ENCODE data around the gene SUGCT. TPM values are rescaled to one million over a fixed set of nuclear protein-coding genes. Genes with fewer than 3 reads are reported as not detected.

SUGCT gene
- total RNA-seq, 2 experiments from 2014 or later, result 0.81 to 1.2 TPM

DNA sequence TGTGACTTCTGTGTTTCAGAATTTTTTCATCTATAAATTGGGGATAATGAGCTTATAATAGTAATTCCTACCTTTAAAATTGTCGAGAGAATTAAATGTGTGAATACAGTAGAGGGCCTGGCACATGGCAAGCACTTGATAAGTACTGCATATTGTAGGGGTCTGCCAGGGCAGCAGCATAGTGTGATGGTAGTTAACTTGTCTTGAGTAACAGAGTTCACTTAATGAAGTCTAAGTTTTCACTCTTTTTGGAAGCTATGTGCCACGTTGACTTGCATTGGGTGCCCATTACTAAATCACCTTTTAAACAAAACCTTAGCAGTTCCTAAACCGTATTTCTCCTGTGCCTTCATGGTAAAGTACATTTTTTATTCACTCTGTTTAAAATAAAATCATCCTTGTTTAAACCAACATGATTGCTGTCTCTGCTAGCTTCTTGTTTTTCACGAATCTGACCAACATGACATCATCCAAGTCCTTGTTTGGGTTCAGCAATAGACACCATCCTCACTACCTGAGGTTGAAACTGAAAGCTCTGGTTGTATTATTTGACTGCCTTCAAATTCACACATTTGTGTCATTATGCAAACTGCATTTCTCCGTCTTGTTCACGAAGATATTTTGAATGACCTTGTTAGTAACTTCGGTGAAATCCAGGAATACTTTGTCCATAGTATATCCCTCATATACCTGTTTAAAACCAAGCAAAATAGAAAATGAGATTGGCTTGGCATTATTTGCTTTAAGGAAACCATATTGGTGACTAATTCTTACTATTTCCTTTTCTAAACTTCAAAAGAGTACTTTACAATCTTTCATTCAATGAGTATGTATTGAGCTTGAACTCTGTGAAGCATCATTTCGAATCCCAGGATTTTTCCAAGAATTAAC, 340.2 kb downstream of the SUGCT start:
- Mint-ChIP-seq H3K36me3 (ENCODE audit: low read depth) (no peaks in the 10 kb centered on the region), H3K4me1 (ENCODE audit: low read depth) (peaks cover 6% of the 10 kb centered on the region), H3K9me3 (no peaks in the 10 kb centered on the region), H3K27ac (no peak overlapping the region), H3K27me3 (ENCODE audit: low read depth) (no peaks in the 10 kb centered on the region), H3K4me3 (no peak overlapping the region)
- intact Hi-C loops (cut with micrococcal nuclease), result no loop called here
- CTCF ChIA-PET, result interaction anchor here (1.0 kb wide), 1 partner anchor 243 kb away, joined by 4 read pairs; no protein-coding TSS in a partner anchor
- no peak for DNase-seq

DNA sequence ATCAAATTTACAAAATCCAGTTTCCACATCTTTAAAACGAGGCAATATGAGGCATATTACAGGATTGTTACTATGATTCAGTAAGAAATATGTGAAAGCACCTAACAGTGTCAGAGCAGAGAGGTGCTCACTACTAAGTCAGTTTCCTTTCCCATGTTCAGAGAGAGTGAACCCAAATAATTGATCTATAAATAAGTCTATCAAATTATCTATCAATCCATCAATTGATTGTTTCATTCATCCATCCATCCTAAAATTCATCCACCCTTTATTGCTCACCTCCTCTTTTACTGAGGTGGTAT, 340.8 kb downstream of the SUGCT start:
- H3K9me3 Mint-ChIP-seq, result no peaks in the 10 kb centered on the region
- H3K36me3 Mint-ChIP-seq (ENCODE audit: low read depth), result no peaks in the 10 kb centered on the region
- CTCF ChIA-PET, result no interaction called here
- no peak overlapping the region for H3K4me3 Mint-ChIP-seq
- DNase-seq, result no peak
- H3K27me3 Mint-ChIP-seq (ENCODE audit: low read depth), result no peaks in the 10 kb centered on the region
- peaks cover 6% of the 10 kb centered on the region for H3K4me1 Mint-ChIP-seq (ENCODE audit: low read depth)
- H3K27ac Mint-ChIP-seq, result no peak overlapping the region
- intact Hi-C loops (cut with micrococcal nuclease), result no loop called here

DNA sequence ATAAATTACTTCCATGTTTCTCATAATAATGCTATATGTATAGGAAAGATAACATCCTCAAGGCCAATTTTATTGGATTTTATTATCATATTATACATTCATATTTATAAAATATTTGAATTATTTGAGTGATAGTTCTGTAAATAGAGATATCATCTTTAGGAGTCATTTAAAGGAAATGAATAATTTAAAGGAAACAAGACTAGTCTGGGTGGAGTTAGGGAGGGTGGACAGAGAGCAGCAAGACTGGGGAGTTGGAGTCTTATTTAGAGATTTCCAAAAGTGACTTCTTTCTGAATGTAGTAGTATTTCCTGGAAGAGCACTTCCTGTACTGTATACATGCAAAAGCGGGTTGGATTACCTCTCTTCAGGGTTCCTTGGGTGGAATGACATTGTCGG, 342.3 kb downstream of the SUGCT start:
- Mint-ChIP-seq H3K4me3 (no peak overlapping the region), H3K36me3 (ENCODE audit: low read depth) (no peaks in the 10 kb centered on the region), H3K27me3 (ENCODE audit: low read depth) (no peaks in the 10 kb centered on the region), H3K9me3 (no peaks in the 10 kb centered on the region), H3K27ac (no peak overlapping the region), H3K4me1 (ENCODE audit: low read depth) (peaks cover 6% of the 10 kb centered on the region)
- no peak for DNase-seq
- intact Hi-C loops (cut with micrococcal nuclease), result no loop called here
- CTCF ChIA-PET, result no interaction called here

DNA sequence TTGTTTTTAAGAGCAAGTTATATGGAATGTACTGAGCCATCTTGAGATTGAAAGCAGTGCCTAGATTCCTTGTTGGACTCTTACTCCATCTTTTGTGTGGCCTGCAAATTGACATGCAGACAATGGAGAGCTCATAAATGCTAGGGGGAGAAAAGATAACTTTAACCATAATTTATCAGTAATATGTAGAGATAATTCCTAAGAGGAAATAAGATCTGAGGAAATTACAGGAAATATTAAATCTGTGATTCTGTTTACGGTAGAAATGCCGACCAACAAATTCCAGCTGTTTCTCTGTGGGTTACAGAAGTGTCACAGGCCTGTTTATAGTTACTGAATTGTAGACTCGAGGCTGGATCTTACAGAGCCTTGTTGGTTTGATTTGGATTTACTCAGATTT, 348.0 kb downstream of the SUGCT start:
- DNase-seq, result no peak
- intact Hi-C loops (cut with micrococcal nuclease), result no loop called here
- H3K4me3 Mint-ChIP-seq, result no peak overlapping the region
- CTCF ChIA-PET, result interaction anchor here (1.0 kb wide), 1 partner anchor 153 kb away, joined by 5 read pairs; no protein-coding TSS in a partner anchor
- no peaks in the 10 kb centered on the region for H3K4me1 Mint-ChIP-seq (ENCODE audit: low read depth)
- no peaks in the 10 kb centered on the region for H3K9me3 Mint-ChIP-seq
- H3K36me3 Mint-ChIP-seq (ENCODE audit: low read depth), result no peaks in the 10 kb centered on the region
- no peak overlapping the region for H3K27ac Mint-ChIP-seq
- no peaks in the 10 kb centered on the region for H3K27me3 Mint-ChIP-seq (ENCODE audit: low read depth)

DNA sequence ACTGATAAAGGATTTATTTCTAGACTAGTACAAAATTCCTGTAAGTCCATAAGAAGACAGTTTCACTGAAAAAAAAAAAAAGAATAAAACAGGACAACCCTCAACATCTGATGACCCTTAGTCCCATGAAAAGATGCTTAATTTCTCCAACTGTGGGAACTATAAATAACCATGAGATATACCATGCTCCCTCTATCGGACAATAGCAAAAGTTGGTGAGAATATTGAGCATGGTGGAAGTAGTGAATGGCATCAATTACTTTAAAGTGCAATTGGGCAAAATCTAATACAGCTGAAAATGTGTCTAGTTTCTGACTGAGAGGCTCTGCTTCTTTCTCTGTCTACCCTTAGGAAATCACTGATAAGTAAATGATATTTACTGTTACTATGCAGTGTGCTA, 348.8 kb downstream of the SUGCT start:
- Mint-ChIP-seq H3K4me1 (ENCODE audit: low read depth) (no peaks in the 10 kb centered on the region), H3K27me3 (ENCODE audit: low read depth) (no peaks in the 10 kb centered on the region), H3K27ac (no peak overlapping the region), H3K9me3 (no peaks in the 10 kb centered on the region), H3K4me3 (no peak overlapping the region), H3K36me3 (ENCODE audit: low read depth) (no peaks in the 10 kb centered on the region)
- CTCF ChIA-PET, result interaction anchor here (1.0 kb wide), 1 partner anchor 154 kb away, joined by 5 read pairs; no protein-coding TSS in a partner anchor
- intact Hi-C loops (cut with micrococcal nuclease), result no loop called here
- DNase-seq, result no peak

DNA sequence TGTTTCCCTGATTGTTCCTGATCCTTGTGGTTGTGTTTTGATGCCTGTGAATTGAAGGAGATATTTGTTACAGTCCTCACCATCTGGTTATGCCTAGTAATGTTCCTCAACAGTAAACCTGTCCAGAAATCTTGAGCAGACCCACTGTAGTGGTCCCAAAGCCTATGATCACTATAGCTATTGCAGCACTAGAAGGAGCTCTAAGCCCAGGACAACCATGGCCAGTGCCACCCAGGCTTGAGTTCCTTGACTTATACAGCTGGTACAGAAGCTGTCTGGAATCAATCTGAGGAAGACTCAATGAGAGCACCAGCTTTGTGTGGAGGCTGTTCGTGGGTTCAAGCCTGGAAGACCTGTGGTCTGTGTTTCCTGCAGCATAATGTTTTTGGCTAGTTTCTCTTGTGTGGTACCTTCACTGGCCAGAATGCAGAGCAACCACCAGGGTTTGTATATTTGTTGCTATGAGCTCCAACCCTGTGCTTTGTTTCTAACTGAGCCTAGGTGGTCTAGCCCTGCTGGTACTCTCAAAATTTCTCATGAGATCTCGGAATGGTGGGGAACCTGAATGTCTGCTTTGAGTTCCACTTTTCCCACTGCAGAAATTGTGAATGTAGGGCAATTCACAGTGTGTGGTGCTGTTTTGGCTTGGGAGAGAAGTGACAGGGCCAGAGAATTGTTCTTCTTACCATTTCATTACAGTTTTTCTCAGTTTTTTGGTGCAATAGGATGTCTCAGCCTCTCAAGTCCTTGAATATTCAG, 355.2 kb downstream of the SUGCT start:
- H3K4me3 Mint-ChIP-seq, result no peak overlapping the region
- no peak overlapping the region for H3K27ac Mint-ChIP-seq
- DNase-seq, result no peak
- CTCF ChIA-PET, result interaction anchor here (1.1 kb wide), 1 partner anchor 17 kb away, joined by 3 read pairs; no protein-coding TSS in a partner anchor
- intact Hi-C loops (cut with micrococcal nuclease), result no loop called here
- no peaks in the 10 kb centered on the region for H3K4me1 Mint-ChIP-seq (ENCODE audit: low read depth)
- H3K9me3 Mint-ChIP-seq, result no peaks in the 10 kb centered on the region
- H3K27me3 Mint-ChIP-seq (ENCODE audit: low read depth), result peaks cover 3% of the 10 kb centered on the region
- peaks cover 1% of the 10 kb centered on the region for H3K36me3 Mint-ChIP-seq (ENCODE audit: low read depth)

DNA sequence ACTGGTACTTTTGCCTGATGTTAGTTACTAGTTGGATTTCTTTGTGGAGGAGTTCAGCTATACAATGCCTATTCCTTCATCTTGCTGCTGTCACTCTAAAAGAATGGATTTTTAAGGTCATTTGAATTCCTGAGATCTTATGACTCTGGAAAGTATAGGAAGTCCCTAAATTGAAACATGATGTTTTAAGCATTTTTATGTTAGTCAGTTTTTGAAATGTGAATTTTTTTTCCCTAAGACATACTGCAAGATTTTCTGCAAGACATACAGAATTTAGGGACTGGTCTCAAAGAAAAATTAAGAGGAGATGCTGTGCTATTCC, 355.8 kb downstream of the SUGCT start:
- CTCF ChIA-PET, result no interaction called here
- H3K4me1 Mint-ChIP-seq (ENCODE audit: low read depth), result no peaks in the 10 kb centered on the region
- H3K4me3 Mint-ChIP-seq, result no peak overlapping the region
- no peaks in the 10 kb centered on the region for H3K9me3 Mint-ChIP-seq
- peaks cover 1% of the 10 kb centered on the region for H3K36me3 Mint-ChIP-seq (ENCODE audit: low read depth)
- no peak for DNase-seq
- intact Hi-C loops (cut with micrococcal nuclease), result no loop called here
- H3K27ac Mint-ChIP-seq, result no peak overlapping the region
- peaks cover 3% of the 10 kb centered on the region for H3K27me3 Mint-ChIP-seq (ENCODE audit: low read depth)

DNA sequence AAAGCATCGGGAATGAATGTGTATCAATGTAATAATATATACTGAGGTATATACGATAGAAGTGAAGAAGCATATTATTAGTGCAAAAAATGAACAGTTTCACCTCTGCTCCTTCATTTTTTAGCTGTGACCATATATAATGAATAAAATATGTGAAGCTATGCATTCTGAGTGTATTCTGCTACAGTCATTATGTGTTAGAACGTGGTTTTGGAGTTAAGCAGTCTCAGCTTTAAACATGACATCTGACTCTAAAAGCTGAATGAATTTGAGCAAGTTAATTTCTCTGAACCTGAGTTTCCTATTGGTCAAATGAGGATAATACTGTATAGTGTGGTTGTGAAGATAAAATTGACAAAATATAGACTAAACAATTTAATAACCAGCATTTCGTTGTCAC, 358.1 kb downstream of the SUGCT start:
- Mint-ChIP-seq H3K27ac (no peak overlapping the region), H3K4me1 (ENCODE audit: low read depth) (no peaks in the 10 kb centered on the region), H3K27me3 (ENCODE audit: low read depth) (peaks cover 3% of the 10 kb centered on the region), H3K36me3 (ENCODE audit: low read depth) (peaks cover 1% of the 10 kb centered on the region), H3K9me3 (no peaks in the 10 kb centered on the region), H3K4me3 (no peak overlapping the region)
- DNase-seq, result no peak
- CTCF ChIA-PET, result interaction anchor here (0.6 kb wide), 1 partner anchor 77 kb away, joined by 3 read pairs; no protein-coding TSS in a partner anchor
- intact Hi-C loops (cut with micrococcal nuclease), result no loop called here

DNA sequence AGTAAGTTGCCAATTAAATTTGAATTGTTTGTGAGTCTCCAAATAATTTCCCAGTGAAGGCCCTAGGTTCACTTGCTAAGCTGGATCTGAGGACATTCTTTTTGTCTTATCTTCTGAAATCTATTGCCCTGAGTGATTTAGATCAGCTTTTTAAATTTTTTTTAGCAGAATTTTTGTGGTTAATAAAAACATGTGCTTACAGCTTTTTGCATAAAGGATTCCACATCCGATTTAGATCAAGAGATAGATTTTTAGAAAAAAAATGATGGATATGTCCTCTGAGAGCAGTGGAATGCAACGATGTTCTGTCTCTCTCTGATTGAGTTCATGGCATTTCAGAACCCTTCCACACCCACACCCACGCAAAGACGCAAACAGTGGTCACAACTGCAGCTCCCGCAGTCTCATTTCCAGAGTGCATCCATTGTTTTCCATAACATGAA, 358.8 kb downstream of the SUGCT start:
- no peak for DNase-seq
- H3K27me3 Mint-ChIP-seq (ENCODE audit: low read depth), result peaks cover 3% of the 10 kb centered on the region
- no peak overlapping the region for H3K27ac Mint-ChIP-seq
- H3K4me1 Mint-ChIP-seq (ENCODE audit: low read depth), result no peaks in the 10 kb centered on the region
- no peak overlapping the region for H3K4me3 Mint-ChIP-seq
- peaks cover 1% of the 10 kb centered on the region for H3K36me3 Mint-ChIP-seq (ENCODE audit: low read depth)
- CTCF ChIA-PET, result interaction anchor here (0.6 kb wide), 1 partner anchor 77 kb away, joined by 3 read pairs; no protein-coding TSS in a partner anchor
- intact Hi-C loops (cut with micrococcal nuclease), result no loop called here
- H3K9me3 Mint-ChIP-seq, result no peaks in the 10 kb centered on the region

DNA sequence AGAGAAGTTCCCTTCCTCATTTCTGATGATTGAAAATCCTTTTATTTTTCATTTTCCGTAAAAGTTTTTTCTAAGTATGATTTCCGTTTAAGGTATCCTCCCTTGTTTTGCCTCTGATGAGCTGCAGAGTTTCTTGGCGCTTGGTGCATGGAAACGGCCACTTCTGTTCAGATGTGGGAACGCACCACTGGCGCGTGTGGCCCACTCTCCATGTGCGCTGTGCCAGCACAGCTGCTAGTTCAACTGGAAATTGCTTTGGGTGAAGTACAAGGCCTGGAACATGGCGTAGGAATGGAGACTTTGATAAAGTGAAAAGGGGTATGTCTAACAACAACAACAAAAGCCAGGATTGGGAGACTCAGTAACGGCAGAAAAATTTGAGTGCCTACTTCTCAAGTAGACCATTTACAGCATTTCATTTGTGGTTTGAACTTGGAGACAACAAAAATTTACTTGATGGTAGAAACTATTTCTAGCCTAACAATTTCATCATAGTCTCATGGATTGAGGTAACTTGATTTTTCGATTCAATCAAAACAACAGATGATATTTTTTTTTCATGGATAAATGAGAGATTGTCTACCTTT, 364.2 kb downstream of the SUGCT start:
- Mint-ChIP-seq H3K4me1 (ENCODE audit: low read depth) (no peaks in the 10 kb centered on the region), H3K4me3 (no peak overlapping the region), H3K9me3 (no peaks in the 10 kb centered on the region), H3K27me3 (ENCODE audit: low read depth) (no peaks in the 10 kb centered on the region), H3K36me3 (ENCODE audit: low read depth) (no peaks in the 10 kb centered on the region), H3K27ac (no peak overlapping the region)
- CTCF ChIA-PET, result no interaction called here
- DNase-seq, result no peak
- intact Hi-C loops (cut with micrococcal nuclease), result no loop called here

DNA sequence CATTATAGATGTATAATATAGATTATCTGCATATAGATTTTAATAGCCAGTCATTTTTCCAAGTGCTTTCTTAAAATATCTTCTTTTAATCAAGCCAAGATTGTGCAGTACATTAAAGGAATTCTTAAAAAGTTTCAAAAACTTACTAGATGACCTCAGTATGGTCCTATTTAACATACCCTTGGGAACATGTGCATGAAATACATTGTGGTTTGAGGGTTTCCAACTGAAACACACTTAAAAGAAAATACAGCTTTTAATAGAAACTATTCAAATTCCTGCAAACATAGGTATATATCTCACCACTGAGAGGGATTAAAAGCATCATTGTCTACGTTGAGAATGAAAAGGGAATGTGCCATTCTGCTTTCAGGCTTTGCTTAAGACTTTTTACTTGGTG, 364.9 kb downstream of the SUGCT start:
- Mint-ChIP-seq H3K4me3 (no peak overlapping the region), H3K4me1 (ENCODE audit: low read depth) (no peaks in the 10 kb centered on the region), H3K36me3 (ENCODE audit: low read depth) (no peaks in the 10 kb centered on the region), H3K27me3 (ENCODE audit: low read depth) (no peaks in the 10 kb centered on the region), H3K9me3 (no peaks in the 10 kb centered on the region), H3K27ac (no peak overlapping the region)
- CTCF ChIA-PET, result no interaction called here
- intact Hi-C loops (cut with micrococcal nuclease), result no loop called here
- DNase-seq, result no peak

DNA sequence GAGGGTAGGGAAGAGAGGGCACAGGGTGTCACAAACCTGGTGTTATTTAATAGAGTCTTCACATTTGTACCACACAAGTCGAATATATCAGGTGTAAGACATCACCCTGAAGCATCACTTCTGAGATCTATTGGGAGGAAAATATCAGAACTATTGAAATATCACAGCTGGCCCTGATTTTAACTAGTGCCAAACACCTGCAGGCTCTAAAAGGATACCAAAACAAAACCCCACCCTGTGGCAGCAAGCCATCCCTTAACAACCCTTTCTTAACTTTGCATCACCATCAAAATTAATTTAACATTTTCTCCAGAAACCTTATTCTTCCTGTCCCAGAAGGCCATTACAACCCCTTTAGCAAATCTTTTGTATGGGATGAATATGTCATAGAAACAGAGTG, 365.4 kb downstream of the SUGCT start:
- Mint-ChIP-seq H3K4me3 (no peak overlapping the region), H3K36me3 (ENCODE audit: low read depth) (no peaks in the 10 kb centered on the region), H3K27ac (no peak overlapping the region), H3K9me3 (no peaks in the 10 kb centered on the region), H3K4me1 (ENCODE audit: low read depth) (no peaks in the 10 kb centered on the region), H3K27me3 (ENCODE audit: low read depth) (no peaks in the 10 kb centered on the region)
- CTCF ChIA-PET, result interaction anchor here (0.6 kb wide), 1 partner anchor 1974 kb away, joined by 3 read pairs; no protein-coding TSS in a partner anchor
- intact Hi-C loops (cut with micrococcal nuclease), result no loop called here
- DNase-seq, result no peak

Data from activated naive CD4-positive, alpha-beta T cell treated with anti-CD3 and anti-CD28 coated beads for 36 hours (primary cell).